ENCODE data around the gene AHCYL1.

GRCh38 chr1:109947582-109948284, 36.8 kb upstream of the AHCYL1 start:
- TF ChIP-seq ZNF274 (IDR thresholded peaks at IDR 0.05; ENCODE audit: low read depth, low read length) (no peak), SUZ12 (IDR thresholded peaks at IDR 0.05; ENCODE audit: extremely low read depth, insufficient read depth, insufficient read length) (no peak), YY1 (IDR thresholded peaks at IDR 0.05; ENCODE audit: insufficient read depth, insufficient read length) (no peak)
